Gastroesophageal sphincter (tissue), 4 donors: ENCODE results near the gene PLD5. TPM values are rescaled to one million over a fixed set of nuclear protein-coding genes. Genes with fewer than 3 reads are reported as not detected.

ENCODE experiments used
- ATAC-seq: fragments of 150-250 bp; one replicate; pipeline ENCODE4 v1.9.1; 2016; ENCODE audit warnings: mild to moderate bottlenecking, moderate library complexity
- H3K27ac ChIP-seq, 4 donors: fragments of 200-600 bp; sonication (generic) in 3 of 4; 1 replicate in 3 of 4; 2 replicates in 1 of 4; pipeline ENCODE4 v1.5.1; 2016 to 2019
- H3K27me3 ChIP-seq: fragments of 200-600 bp; sonication (generic); one replicate; pipeline ENCODE4 v1.5.1; 2019
- H3K36me3 ChIP-seq, 2 donors: fragments of 200-600 bp; sonication (generic); one replicate each; pipeline ENCODE4 v1.5.1; 2019; ENCODE audit warnings: control low read depth in 1 of 2
- H3K4me1 ChIP-seq, 3 donors: fragments of 200-600 bp; sonication (generic); 1 replicate in 2 of 3; 2 replicates in 1 of 3; pipeline ENCODE4 v1.5.1; 2016 to 2019; ENCODE audit warnings: control low read depth in 2 of 3
- H3K4me3 ChIP-seq, 2 donors: fragments of 200-600 bp; sonication (generic); one replicate each; pipeline ENCODE4 v1.5.1; 2019; ENCODE audit warnings: mild to moderate bottlenecking in 1 of 2, moderate library complexity in 1 of 2
- H3K9me3 ChIP-seq, 3 donors: fragments of 200-600 bp; sonication (generic); one replicate each; pipeline ENCODE4 v1.5.1; 2017 to 2019; ENCODE audit warnings: control low read depth in 2 of 3
- EP300 ChIP-seq: sonication (generic); formaldehyde crosslinking; IDR thresholded peaks from one replicate; pipeline ENCODE4 v1.6.1; 2017; ENCODE audit warnings: antibody characterized with exemption, mild to moderate bottlenecking
- POLR2A ChIP-seq, 2 donors: fragments of 450-650 bp; IDR thresholded peaks; one replicate each; pipeline ENCODE4 v1.6.1; 2017; ENCODE audit warnings: antibody characterized with exemption in 2 of 2, mild to moderate bottlenecking in 2 of 2, moderate library complexity in 1 of 2
- POLR2AphosphoS5 ChIP-seq: sonication (generic); formaldehyde crosslinking; IDR thresholded peaks from one replicate; pipeline ENCODE4 v1.6.1; 2017; ENCODE audit warnings: antibody characterized with exemption
- WGBS, 2 donors: methylation state at CpG; one replicate each; pipeline ENCODE4 v1.1.5; 2018; ENCODE audit warnings: low coverage in 1 of 2; 5-methylcytosine and 5-hydroxymethylcytosine counted together
- total RNA-seq, 4 donors: library from RNA; depleted of rRNA; stranded (reverse); fragments of >200 nt; gene quantifications; one replicate each; pipeline ENCODE4 v1.1.0, GENCODE V29; 2016
- TF ChIP-seq, protein P1 (sequence below), 4 experiments: fragments of 200-600 bp in 2 of 4; fragments of 450-650 bp in 2 of 4; sonication (generic) in 1 of 4; IDR thresholded peaks; one replicate each; pipeline ENCODE4 v1.5.1; 2017 to 2019; ENCODE audit warnings: antibody characterized with exemption in 4 of 4, mild to moderate bottlenecking in 2 of 4, moderate library complexity in 2 of 4

The PLD5 gene
- total RNA-seq, 4 donors from 2014 or later: 0.37 to 1.4 (median 0.92) TPM

DNA sequence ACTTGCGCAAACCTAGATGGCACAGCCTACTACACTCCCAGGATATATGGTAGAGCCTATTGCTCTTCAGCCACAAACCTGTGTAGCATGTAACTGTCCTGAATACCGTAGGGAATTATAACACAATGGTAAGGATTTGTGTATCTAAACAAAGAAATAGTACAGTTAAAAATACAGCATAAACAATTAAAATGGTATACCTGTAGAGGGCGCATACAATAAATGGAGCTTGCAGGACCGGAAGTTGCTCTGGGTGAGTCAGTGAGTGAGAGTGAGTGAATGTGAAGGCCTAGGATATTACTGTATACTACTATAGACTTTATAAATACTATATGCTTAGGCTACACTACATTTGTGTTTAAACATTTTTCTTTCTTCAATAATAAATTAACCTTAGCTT, 99.3 kb downstream of the PLD5 start:
- TF ChIP-seq, protein P1, sequence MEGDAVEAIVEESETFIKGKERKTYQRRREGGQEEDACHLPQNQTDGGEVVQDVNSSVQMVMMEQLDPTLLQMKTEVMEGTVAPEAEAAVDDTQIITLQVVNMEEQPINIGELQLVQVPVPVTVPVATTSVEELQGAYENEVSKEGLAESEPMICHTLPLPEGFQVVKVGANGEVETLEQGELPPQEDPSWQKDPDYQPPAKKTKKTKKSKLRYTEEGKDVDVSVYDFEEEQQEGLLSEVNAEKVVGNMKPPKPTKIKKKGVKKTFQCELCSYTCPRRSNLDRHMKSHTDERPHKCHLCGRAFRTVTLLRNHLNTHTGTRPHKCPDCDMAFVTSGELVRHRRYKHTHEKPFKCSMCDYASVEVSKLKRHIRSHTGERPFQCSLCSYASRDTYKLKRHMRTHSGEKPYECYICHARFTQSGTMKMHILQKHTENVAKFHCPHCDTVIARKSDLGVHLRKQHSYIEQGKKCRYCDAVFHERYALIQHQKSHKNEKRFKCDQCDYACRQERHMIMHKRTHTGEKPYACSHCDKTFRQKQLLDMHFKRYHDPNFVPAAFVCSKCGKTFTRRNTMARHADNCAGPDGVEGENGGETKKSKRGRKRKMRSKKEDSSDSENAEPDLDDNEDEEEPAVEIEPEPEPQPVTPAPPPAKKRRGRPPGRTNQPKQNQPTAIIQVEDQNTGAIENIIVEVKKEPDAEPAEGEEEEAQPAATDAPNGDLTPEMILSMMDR (IDR thresholded peaks at IDR 0.05): no peak
- no peak for TF ChIP-seq EP300
- Histone ChIP-seq H3K27ac (no peak overlapping the region), H3K9me3 (peaks cover 0 to 5% (median 0%) of the 10 kb centered on the region in 3 donors), H3K36me3 (no peaks in the 10 kb centered on the region), H3K27me3 (no peaks in the 10 kb centered on the region), H3K4me3 (no peak overlapping the region), H3K4me1 (peaks cover 0 to 7% (median 0%) of the 10 kb centered on the region in 3 donors)
- ATAC-seq: no peak
- WGBS, 2 donors: 71 to 74% methylated on average over 2 to 4 of the region's 4 CpGs

DNA sequence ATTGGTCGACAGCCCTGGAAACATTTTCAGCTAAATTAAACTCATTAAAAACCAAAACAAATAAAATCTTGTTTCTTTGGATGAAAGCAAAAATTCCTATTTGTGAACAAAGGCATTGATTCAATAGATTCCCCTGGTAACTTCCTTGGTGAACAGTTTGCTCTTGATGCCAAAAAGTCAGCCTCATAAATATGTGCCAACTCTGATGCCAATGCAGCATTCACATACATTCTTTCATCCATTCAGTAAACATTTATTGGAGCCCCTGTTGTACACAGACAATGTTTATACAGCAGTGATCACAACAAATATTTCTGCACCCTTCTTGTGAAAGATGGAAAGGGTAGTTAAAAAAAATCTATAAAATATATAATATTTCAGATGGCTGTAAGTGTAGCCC, 107.8 kb downstream of the PLD5 start:
- Histone ChIP-seq H3K27me3 (peaks cover 9% of the 10 kb centered on the region), H3K36me3 (no peaks in the 10 kb centered on the region), H3K4me1 (no peaks in the 10 kb centered on the region), H3K9me3 (no peaks in the 10 kb centered on the region), H3K27ac (no peak overlapping the region), H3K4me3 (no peak overlapping the region)
- ATAC-seq: no peak
- WGBS, 2 donors: 64 to 80% methylated on average over 1 of the region's 1 CpG
- TF ChIP-seq EP300 (no peak), POLR2A (IDR thresholded peaks at IDR 0.05) (no peak), POLR2AphosphoS5 (no peak)
- TF ChIP-seq, protein P1 (IDR thresholded peaks at IDR 0.05): no peak

- Histone ChIP-seq H3K27ac (no peak overlapping the region), H3K4me1 (no peaks in the 10 kb centered on the region), H3K27me3 (peaks cover 9% of the 10 kb centered on the region), H3K4me3 (no peak overlapping the region), H3K9me3 (no peaks in the 10 kb centered on the region), H3K36me3 (no peaks in the 10 kb centered on the region)
- no peak for TF ChIP-seq POLR2AphosphoS5
- TF ChIP-seq POLR2A (IDR thresholded peaks at IDR 0.05): no peak
- TF ChIP-seq, protein P1 (IDR thresholded peaks at IDR 0.05): no peak
- TF ChIP-seq EP300: no peak
- 63 to 74% methylated on average over 5 to 6 of the region's 6 CpGs for WGBS, 2 donors
- no peak for ATAC-seq
Measured at GRCh38 chr1:242412921-242413320, 111.6 kb downstream of the PLD5 start.

- Histone ChIP-seq H3K4me3 (no peak overlapping the region), H3K27me3 (peaks cover 5% of the 10 kb centered on the region), H3K4me1 (no peaks in the 10 kb centered on the region), H3K36me3 (no peaks in the 10 kb centered on the region), H3K9me3 (no peaks in the 10 kb centered on the region), H3K27ac (no peak overlapping the region)
- ATAC-seq: no peak
- TF ChIP-seq POLR2A (IDR thresholded peaks at IDR 0.05): no peak
- no peak for TF ChIP-seq POLR2AphosphoS5
- TF ChIP-seq, protein P1 (IDR thresholded peaks at IDR 0.05): no peak
- TF ChIP-seq EP300: no peak
Measured at GRCh38 chr1:242411901-242412300, 112.6 kb downstream of the PLD5 start.

DNA sequence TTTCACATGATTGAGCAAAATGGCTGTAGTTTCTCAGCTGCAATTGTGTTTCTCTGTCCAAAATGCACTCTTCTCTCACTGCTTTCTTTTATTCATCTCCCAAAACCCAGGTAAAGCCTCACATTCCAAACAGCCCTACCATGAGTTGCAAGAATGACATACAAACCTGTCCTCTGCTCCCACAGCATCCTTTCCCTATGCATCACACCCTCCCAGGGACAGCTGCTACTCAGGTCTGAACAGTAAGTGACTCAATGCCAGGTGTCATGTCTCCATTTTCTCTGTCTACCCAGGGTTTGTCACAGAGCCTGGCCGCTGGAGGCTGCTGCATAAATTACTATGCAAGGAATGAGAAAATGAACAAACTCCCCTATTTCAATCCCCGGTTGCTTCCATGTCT, 118.5 kb downstream of the PLD5 start:
- Histone ChIP-seq H3K9me3 (no peaks in the 10 kb centered on the region), H3K4me3 (no peak overlapping the region), H3K36me3 (no peaks in the 10 kb centered on the region), H3K27ac (no peak overlapping the region), H3K27me3 (no peaks in the 10 kb centered on the region), H3K4me1 (no peaks in the 10 kb centered on the region)
- TF ChIP-seq POLR2A (IDR thresholded peaks at IDR 0.05): no peak
- TF ChIP-seq, protein P1 (IDR thresholded peaks at IDR 0.05): no peak
- 60 to 64% methylated on average over 1 to 2 of the region's 2 CpGs for WGBS, 2 donors
- ATAC-seq: no peak
